ENCODE data around the gene FBXO15. TPM values are rescaled to one million over a fixed set of nuclear protein-coding genes. Genes with fewer than 3 reads are reported as not detected.

FBXO15 gene
- total RNA-seq, 1 donor from 2014 or later = 0.23 TPM

GRCh38 chr18:74115046-74115445 lies 32.6 kb downstream of the FBXO15 start:
- DNase-seq (ENCODE audit: extremely low read depth, low read depth, low spot score) = no peak

- DNase-seq (ENCODE audit: extremely low read depth, low read depth, low spot score) = no peak
Observed at GRCh38 chr18:74114116-74114515, 33.5 kb downstream of the FBXO15 start.

- DNase-seq (ENCODE audit: extremely low read depth, low read depth, low spot score) = no peak
Observed at GRCh38 chr18:74113711-74114110, 33.9 kb downstream of the FBXO15 start.

DNA sequence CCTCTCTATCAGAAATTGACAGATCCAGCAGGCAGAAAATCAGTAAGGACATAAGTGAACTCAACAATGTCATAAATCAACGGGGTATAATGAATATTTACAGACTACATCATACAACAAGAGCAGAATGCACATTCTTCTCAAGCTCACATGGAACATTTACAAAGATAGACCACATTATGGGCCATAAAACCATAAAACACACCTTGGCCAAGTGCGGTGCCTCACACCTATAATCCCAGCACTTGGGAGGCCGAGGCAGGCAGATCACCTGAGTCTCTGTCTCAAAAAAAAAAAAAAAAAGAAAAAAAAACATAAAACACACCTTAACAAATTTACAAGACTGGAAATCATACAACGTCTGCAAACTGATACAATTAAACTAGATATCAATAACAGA lies 36.7 kb downstream of the FBXO15 start:
- no peak for DNase-seq (ENCODE audit: extremely low read depth, low read depth, low spot score)

GRCh38 chr18:74110149-74110548 lies 37.5 kb downstream of the FBXO15 start:
- no peak for DNase-seq (ENCODE audit: extremely low read depth, low read depth, low spot score)

DNA sequence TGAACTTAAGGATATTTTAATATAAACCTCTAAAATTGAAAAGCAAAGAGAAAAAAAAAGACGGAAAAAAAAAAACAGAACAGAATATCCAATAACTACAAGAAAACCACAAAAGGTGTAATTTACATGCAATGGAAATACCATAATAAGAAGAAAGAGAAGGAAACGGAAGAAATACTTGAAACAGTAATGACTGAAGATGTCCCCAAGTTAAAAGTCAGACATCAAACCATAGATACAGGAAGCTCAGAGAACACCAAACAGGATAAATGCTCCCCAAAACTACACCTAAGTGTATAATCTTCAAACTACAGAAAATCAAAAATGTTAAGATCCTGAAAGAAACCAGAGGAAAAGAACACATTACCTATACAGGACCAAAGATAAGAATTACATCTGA lies 39.2 kb downstream of the FBXO15 start:
- no peak for DNase-seq (ENCODE audit: extremely low read depth, low read depth, low spot score)

- no peak for DNase-seq (ENCODE audit: extremely low read depth, low read depth, low spot score)
Observed at GRCh38 chr18:74097803-74098202, 49.8 kb downstream of the FBXO15 start.

- no peak for DNase-seq (ENCODE audit: extremely low read depth, low read depth, low spot score)
Observed at GRCh38 chr18:74092922-74093321, 54.7 kb downstream of the FBXO15 start.

DNA sequence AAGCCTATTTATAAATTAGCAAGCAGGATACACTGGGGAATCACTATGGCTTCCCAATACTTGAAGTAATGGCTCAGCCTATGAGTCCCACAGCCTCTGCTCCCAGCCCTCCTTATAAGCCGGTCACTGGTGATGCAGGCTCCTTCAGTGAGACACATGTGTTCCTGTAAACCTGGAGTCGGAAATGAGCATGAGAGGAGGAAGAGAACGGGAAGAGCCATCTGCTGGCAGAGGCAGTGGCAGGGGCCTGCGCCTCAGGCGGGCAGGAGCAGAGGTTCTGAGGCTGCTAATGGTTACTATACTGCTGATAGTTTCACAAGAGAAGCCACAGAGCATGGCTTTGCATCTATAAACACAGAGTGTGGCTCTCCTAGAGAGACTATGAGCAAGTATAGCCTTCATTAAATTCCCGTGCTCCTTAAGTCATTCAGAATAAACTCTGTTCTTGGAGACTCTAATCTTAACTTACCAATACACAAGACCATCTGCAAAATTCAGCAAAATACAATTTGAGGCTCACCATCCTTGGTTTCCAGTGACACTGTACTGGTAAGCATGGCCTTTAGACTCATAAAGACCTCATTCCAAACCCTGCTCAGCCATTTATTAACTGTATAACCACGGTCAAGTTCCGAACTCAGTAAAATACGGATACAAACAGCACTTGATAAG lies 63.3 kb downstream of the FBXO15 start:
- no peak for DNase-seq (ENCODE audit: extremely low read depth, low read depth, low spot score)

- no peak for DNase-seq (ENCODE audit: extremely low read depth, low read depth, low spot score)
Observed at GRCh38 chr18:74083557-74083952, 64.1 kb downstream of the FBXO15 start.

GRCh38 chr18:74082742-74083556 lies 64.7 kb downstream of the FBXO15 start:
- DNase-seq (ENCODE audit: extremely low read depth, low read depth, low spot score) = no peak

GRCh38 chr18:74081966-74082741 lies 65.5 kb downstream of the FBXO15 start:
- no peak for DNase-seq (ENCODE audit: extremely low read depth, low read depth, low spot score)

DNA sequence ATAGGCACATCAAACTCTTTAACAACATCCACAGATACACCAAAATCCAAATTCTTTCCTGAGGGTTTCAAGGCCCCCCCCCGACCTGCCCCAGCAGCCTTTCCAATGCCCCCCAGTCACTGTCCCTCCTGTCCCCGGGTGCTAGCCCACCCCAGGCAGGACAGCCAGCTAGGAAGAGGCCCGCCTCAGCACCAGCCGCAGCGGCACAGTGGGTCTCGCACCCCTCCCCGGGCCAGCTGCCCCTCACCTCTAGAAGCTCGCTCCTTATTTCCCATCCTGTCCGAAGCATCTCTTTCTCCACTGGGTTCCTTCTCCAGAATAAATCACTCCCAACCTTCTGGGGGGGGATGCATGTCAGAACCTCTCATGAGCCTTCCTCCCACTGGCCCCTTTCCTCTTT lies 69.4 kb downstream of the FBXO15 start:
- no peak for DNase-seq (ENCODE audit: extremely low read depth, low read depth, low spot score)

- no peak for DNase-seq (ENCODE audit: extremely low read depth, low read depth, low spot score)
Observed at GRCh38 chr18:74074668-74075564, 72.7 kb downstream of the FBXO15 start.

GRCh38 chr18:74073957-74074667 lies 73.5 kb downstream of the FBXO15 start:
- no peak for DNase-seq (ENCODE audit: extremely low read depth, low read depth, low spot score)

- DNase-seq (ENCODE audit: extremely low read depth, low read depth, low spot score) = no peak
Observed at GRCh38 chr18:74069178-74070050, 78.2 kb downstream of the FBXO15 start.

DNA sequence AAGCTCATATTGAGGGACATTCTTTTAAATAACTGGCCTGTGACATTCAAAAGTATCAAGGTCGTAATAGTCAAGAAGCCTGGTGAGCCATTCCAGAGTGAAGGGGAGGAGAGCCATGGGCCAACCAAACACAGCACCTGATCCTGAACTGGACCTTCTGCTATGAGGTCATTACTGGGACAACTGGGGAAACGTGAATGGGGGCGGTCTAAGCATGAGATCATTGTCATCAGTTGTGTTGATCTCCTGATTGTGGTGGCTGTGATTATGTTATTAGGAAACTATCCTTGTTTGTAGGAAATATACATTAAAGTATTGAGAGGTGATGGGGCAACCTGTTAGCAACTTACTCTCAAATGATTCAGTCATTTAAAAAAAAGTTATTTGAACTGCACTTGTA lies 79.3 kb downstream of the FBXO15 start:
- no peak for DNase-seq (ENCODE audit: extremely low read depth, low read depth, low spot score)

DNA sequence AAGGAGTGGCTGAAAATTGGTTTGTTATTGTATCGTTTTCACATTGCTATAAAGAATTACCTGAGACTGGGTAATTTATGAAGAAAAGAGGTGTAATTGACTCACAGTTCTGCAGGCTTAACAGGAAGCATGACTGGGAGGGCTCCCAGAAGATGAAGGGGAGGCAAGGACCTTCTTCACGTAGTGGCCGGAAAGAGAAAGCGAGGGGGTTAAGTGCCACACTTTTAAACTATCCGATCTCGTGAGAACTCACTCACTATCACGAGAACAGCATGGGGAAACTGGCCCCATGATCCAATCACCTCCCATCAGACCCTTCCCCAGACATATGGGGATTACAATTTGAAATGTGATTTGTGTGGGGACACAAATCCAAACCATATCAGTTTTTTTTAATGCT lies 81.6 kb downstream of the FBXO15 start:
- no peak for DNase-seq (ENCODE audit: extremely low read depth, low read depth, low spot score)

DNA sequence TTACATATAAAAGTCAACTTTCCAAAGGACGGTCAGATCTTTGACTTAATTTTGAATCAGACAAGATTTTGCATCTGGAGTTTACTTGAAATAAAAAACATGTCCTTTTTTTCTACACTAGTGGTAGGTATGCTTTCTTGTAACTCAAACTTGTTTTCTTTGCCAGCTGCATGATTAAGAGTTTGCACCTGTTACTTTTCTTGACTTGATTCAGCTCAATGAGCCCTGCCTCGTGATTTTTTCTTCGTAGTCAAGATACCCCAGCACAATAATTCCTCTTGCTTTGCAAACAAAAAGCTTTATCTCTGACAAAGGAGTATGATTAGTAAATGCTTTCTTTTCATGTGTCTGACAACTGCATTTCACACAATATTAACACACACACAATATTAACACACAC lies 82.3 kb downstream of the FBXO15 start:
- no peak for DNase-seq (ENCODE audit: extremely low read depth, low read depth, low spot score)

Measured in glomerular endothelial cell (primary cell).